HEK293T (cell line): ENCODE results near the gene COX5B.

Experiments
- CTCF ChIA-PET: fragments of 350-600 bp; formaldehyde crosslinking; extraction: SDS; loops from one replicate; lab custom pipeline; 2021; ENCODE audit warnings: antibody characterized with exemption, inconsistent platforms; lab: Yijun Ruan, JAX
- POLR2A ChIA-PET: fragments of 350-600 bp; formaldehyde crosslinking; extraction: SDS; loops from one replicate; lab custom pipeline; 2020; ENCODE audit warnings: antibody characterized with exemption, inconsistent platforms; lab: Yijun Ruan, JAX
- DNase-seq: peaks from one replicate; pipeline ENCODE4 v3.0.0; 2012; ENCODE audit warnings: mixed read lengths; ENCODE audit errors: extremely low spot score
- ARNT ChIP-seq: fragments of 450-650 bp; IDR thresholded peaks from 2 replicates; pipeline ENCODE4 v1.6.1; 2017; ENCODE audit warnings: mild to moderate bottlenecking
- BHLHE40 ChIP-seq: fragments of 450-650 bp; IDR thresholded peaks from 2 replicates; pipeline ENCODE4 v1.6.1; 2016; ENCODE audit warnings: mild to moderate bottlenecking, moderate library complexity, borderline replicate concordance
- CTBP1 ChIP-seq: fragments of 450-650 bp; IDR thresholded peaks from 2 replicates; pipeline ENCODE4 v1.6.1; 2016; ENCODE audit warnings: borderline replicate concordance
- ELF4 ChIP-seq: fragments of 450-650 bp; IDR thresholded peaks from 2 replicates; pipeline ENCODE4 v1.6.1; 2017; ENCODE audit warnings: antibody characterized with exemption
- FOXA1 ChIP-seq: fragments of 450-650 bp; IDR thresholded peaks from 2 replicates; pipeline ENCODE4 v1.6.1; 2016; ENCODE audit warnings: mild to moderate bottlenecking
- FOXK2 ChIP-seq: fragments of 450-650 bp; IDR thresholded peaks from 2 replicates; pipeline ENCODE4 v1.6.1; 2016; ENCODE audit warnings: mild to moderate bottlenecking
- FOXM1 ChIP-seq: fragments of 450-650 bp; IDR thresholded peaks from 2 replicates; pipeline ENCODE4 v1.6.1; 2017; ENCODE audit warnings: mild to moderate bottlenecking, borderline replicate concordance
- HDGF ChIP-seq: fragments of 450-650 bp; IDR thresholded peaks from 2 replicates; pipeline ENCODE4 v1.6.1; 2017; ENCODE audit warnings: antibody characterized with exemption, borderline replicate concordance
- L3MBTL2 ChIP-seq: fragments of 450-650 bp; conservative IDR thresholded peaks from 2 replicates; pipeline ENCODE4 v1.6.1; 2016; ENCODE audit warnings: mild to moderate bottlenecking
- LEF1 ChIP-seq: fragments of 450-650 bp; IDR thresholded peaks from 2 replicates; pipeline ENCODE4 v1.6.1; 2017; ENCODE audit warnings: mild to moderate bottlenecking, borderline replicate concordance
- NFRKB ChIP-seq: fragments of 450-650 bp; IDR thresholded peaks from 2 replicates; pipeline ENCODE4 v1.6.1; 2016; ENCODE audit warnings: mild to moderate bottlenecking, moderate library complexity
- SP1 ChIP-seq: fragments of 450-650 bp; IDR thresholded peaks from 2 replicates; pipeline ENCODE4 v1.6.1; 2017
- SUZ12 ChIP-seq: fragments of 450-650 bp; IDR thresholded peaks from 2 replicates; pipeline ENCODE4 v1.6.1; 2016; ENCODE audit warnings: mild to moderate bottlenecking
- TARDBP ChIP-seq: fragments of 450-650 bp; IDR thresholded peaks from 2 replicates; pipeline ENCODE4 v1.6.1; 2016
- ZNF384 ChIP-seq: fragments of 450-650 bp; IDR thresholded peaks from 2 replicates; pipeline ENCODE4 v1.6.1; 2016
- TF ChIP-seq, protein P1 (sequence below): fragments of 450-650 bp; IDR thresholded peaks from 2 replicates; pipeline ENCODE4 v1.6.1; 2016

Gene COX5B

DNA sequence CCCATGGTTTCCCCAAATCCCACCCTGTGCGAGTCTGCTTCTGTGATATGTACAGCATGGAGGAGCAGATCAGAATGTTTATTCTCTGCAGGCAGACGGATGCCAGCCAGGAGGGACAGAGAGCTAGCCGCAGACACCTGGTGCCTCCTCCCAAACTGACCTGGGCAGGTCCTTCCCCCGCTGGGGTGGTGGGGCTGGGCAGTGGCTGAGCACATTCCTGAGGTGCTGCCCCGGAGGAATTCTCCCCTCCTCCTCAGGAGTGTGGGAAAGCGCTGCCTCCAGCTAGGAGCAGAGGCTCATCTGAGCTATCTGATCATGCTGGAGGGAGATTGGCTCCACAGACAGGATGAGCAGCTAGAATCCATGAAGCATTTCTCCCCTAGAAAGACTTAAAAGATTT, 45.3 kb downstream of the COX5B start:
- TF ChIP-seq ELF4: no peak
- TF ChIP-seq CTBP1: no peak
- DNase-seq: no peak
- POLR2A ChIA-PET: interaction anchor here (1.0 to 1.8 kb wide), 4 partner anchors 9 to 101 kb away, joined by 3 to 12 read pairs (median 4); partner anchors contain the start of gene ACTR1B
- CTCF ChIA-PET: interaction anchor here (0.6 to 1.4 kb wide), 3 partner anchors 9 to 101 kb away, joined by 3 to 7 read pairs (median 3); no protein-coding TSS in a partner anchor

DNA sequence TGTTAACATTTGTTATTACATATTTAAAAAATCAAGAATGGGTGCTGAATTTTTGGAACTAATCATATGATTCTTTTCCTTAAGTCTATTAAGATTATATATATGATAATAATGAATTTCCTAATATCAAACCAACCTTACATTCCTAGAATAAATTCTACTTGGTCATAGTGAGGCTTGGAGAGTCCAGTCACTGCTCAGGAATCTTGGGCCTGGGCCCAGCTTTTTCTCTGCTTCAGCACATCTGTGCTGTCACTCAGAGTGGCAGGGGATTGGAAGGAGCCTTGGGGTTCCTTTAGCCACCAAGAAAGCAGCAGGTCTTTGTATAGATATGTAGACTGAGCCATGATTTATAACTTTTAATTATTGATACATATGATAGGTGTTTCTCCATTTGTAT, 47.6 kb downstream of the COX5B start:
- CTCF ChIA-PET: no interaction called here
- POLR2A ChIA-PET: no interaction called here
- TF ChIP-seq FOXA1 (no peak), SUZ12 (no peak), BHLHE40 (no peak), ELF4 (no peak), SP1 (no peak), L3MBTL2 (no peak), ZNF384 (no peak), CTBP1 (no peak), TARDBP (no peak), HDGF (no peak), FOXM1 (no peak), FOXK2 (no peak), ARNT (no peak), NFRKB (no peak)
- TF ChIP-seq, protein P1, sequence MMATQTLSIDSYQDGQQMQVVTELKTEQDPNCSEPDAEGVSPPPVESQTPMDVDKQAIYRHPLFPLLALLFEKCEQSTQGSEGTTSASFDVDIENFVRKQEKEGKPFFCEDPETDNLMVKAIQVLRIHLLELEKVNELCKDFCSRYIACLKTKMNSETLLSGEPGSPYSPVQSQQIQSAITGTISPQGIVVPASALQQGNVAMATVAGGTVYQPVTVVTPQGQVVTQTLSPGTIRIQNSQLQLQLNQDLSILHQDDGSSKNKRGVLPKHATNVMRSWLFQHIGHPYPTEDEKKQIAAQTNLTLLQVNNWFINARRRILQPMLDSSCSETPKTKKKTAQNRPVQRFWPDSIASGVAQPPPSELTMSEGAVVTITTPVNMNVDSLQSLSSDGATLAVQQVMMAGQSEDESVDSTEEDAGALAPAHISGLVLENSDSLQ: no peak
- DNase-seq: no peak

DNA sequence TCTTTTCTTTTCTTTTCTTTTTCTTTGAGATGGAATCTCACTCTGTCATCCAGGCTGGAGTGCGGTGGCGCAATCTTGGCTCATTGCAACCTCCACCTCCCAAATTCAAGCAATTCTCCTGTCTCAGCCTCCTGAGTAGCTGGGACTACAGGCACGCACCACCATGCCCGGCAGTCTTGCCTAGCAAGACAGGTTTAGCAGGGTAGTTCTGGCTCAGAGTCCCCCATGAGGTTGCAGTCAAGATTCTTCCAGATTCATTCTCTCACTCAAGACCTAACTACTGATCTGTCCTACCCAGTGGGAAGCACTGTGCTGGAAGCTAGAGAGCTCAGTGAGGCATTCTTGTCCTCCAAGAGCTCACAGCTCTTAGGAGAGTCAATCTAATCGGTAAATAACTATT, 49.9 kb downstream of the COX5B start:
- CTCF ChIA-PET: interaction anchor here (1.0 to 5.8 kb wide), 2 partner anchors 14 to 105 kb away, joined by 3 to 80 read pairs; partner anchors contain the start of gene ANKRD36B
- POLR2A ChIA-PET: interaction anchor here (3.4 to 5.7 kb wide), 2 partner anchors 31 to 105 kb away, joined by 18 to 39 read pairs; partner anchors contain the start of genes ACTR1B and ANKRD36B
- TF ChIP-seq BHLHE40 (no peak), FOXK2 (no peak), FOXA1 (no peak), FOXM1 (no peak), LEF1 (no peak), TARDBP (no peak), NFRKB (no peak), ZNF384 (no peak), SUZ12 (no peak), HDGF (no peak), ARNT (no peak), CTBP1 (no peak), ELF4 (no peak), L3MBTL2 (no peak), SP1 (no peak)
- TF ChIP-seq, protein P1: no peak
- no peak for DNase-seq

DNA sequence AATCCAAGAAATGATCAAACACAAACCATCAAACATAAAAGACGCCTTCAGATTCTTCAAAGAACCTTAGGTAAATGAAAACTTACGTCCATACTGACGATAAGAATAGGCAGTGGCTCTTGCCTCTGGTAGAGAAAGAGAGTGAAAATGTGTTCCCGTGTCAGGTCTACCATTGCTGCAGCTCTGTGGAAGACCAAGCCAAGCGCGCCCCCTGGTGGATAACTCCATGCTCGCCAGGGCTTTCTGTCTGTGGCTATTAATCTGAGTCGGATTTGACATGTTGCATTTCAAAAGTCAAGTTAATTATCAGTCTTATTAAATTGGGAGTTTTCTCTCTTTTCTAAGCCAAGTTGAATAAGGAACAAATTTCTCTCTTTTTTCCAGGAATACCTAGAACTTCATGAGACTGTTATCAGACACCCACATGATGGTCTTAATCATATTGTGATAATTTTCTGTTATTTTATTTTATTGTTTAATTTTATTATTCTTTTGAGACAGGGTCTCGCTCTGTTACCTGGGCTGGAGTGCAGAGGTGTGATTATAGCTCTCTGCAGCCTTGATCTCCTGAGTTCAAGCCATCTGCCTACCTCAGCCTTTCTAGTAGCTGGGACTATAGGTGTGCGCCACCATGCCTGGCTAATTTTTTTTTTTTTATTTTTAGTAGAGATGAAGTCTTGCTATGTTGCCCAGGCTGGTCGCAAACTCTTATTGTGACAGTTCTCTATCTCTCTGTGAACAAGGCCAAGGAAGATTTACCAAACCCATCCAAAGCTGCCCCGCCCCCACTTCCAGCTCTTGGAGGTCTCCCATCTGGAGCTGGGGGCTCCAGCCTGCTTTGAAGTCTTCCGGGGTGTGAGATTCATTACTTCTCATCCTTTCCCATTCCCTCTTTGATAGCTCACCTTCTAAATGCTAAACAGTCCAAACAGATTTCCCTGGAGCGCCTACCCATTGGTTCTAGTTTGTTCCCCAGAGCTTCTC, 51.7 kb downstream of the COX5B start:
- TF ChIP-seq, protein P1: peak; percentile 75
- TF ChIP-seq HDGF: no peak
- CTCF ChIA-PET: interaction anchor here (0.5 to 5.8 kb wide), 7 partner anchors 11 to 118 kb away, joined by 3 to 80 read pairs (median 4); partner anchors contain the start of genes ACTR1B and ANKRD36B
- POLR2A ChIA-PET: interaction anchor here (3.4 to 5.7 kb wide), 2 partner anchors 33 to 107 kb away, joined by 18 to 39 read pairs; partner anchors contain the start of genes ACTR1B and ANKRD36B
- DNase-seq: peak; percentile 84
